Stimulated activated naive CD4-positive, alpha-beta T cell (primary cell): ENCODE data around the gene EMILIN2.
"Not testable (repeated sequence)": the region's sequence is repeated elsewhere in the genome, so short reads cannot be mapped to it uniquely, and the experiment has no call there.

Experiments used
- DNase-seq, 6 experiments: peaks; one replicate each; lab custom pipeline; 2025; lab: John Stamatoyannopoulos, UW

EMILIN2 gene

DNA sequence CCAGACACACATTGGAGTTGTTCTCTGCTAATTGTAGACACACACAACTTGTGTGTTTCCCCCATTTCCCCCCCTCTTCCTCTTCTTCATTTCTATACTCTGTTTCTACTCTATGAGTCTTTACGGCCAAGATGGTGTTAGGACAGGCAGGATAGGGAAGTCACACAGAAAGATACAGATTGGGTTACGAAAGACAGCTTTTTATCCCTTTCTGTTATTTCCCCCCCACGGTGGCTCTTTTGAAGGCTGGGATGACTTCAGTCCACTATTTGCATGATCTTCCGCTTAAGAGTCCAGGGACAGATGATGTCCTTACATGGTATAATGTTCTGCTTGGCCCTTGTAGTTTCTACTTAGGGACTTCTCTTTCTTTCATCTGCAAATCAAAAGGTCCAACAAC lies 1.6 kb upstream of the EMILIN2 start:
- no peak for DNase-seq

- no peak for DNase-seq
These were observed 776 bp downstream of the EMILIN2 start for GRCh38 chr18:2847317-2848246.

- DNase-seq: no peak
These were observed 1.7 kb downstream of the EMILIN2 start for GRCh38 chr18:2848247-2849246.

DNA sequence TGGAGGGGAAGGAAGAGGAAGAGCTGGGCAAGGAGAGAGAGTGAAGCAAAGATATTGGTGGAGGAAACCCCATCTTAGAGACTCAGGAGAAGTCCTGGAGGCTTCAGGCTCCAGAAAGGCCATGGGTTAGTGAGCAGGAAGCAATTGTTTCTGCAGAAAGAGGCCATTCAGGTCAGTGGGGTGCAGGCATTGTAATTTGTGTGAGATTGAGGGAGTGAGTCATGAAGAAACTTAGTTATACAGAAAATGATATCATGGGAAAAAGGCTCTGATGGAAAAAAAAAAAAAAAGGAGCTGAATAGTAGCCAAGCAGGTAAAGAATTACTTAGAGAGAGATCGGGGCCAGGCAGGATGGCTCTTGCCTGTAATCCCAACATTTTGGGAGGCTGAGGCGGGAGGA lies 4.0 kb downstream of the EMILIN2 start:
- DNase-seq: no peak

DNA sequence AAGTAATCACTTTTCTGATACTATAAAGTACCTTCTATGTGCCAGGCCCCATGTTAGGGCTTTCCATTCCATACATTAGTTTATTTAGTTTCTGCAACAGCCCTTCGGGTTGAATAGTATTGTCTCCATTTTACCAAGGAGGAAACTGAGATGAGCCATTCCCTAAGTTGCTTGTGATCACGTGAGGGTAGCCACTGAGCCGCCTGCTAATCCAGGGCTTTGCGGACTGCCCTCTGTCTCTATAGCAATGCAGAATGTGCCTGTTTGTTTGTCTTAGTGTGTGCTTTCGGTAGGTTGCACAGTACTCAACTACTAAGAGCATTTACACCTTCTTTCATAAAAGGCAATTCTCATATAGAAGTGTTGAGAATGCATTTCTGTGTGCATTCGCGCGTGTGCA lies 5.0 kb downstream of the EMILIN2 start:
- no peak for DNase-seq

GRCh38 chr18:2852460-2852859 lies 5.7 kb downstream of the EMILIN2 start:
- DNase-seq: not testable (repeated sequence)

- DNase-seq: no peak
These were observed 6.5 kb downstream of the EMILIN2 start for GRCh38 chr18:2853173-2853925.

DNA sequence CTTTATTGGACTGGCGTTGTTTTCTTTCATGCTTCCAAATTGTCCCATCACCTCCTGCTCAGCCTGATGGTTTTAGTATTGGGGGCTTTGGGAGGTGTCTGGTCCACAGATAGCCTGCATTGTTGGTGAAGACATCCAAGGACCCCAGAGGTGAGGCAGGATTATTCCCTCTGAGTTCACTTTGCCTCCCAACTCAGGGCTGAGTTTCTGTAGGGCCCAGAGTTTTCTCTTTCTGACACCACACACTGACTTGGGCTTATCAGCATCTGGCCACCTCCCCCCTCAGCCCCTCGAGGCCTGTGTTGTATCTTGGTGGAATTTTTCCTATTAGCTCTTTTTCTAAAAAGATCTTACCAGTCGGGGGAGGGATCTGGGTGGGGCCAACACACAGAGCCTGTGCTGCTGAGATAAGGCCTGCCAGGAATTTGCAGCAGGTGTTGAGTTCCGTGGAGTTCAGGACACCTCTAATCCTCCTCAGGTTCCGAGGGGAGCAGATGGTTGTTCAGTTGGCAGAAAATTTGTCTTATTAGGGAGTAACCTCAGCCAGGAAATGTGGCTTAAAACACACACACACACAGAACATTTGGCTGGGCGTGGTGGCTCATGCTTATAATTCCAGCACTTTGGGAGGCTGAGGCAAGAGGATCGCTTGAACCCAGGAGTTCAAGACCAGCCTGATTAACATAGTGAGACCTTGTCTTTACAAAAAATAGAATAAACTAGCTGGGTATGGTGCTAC lies 7.3 kb downstream of the EMILIN2 start:
- DNase-seq: no peak

DNA sequence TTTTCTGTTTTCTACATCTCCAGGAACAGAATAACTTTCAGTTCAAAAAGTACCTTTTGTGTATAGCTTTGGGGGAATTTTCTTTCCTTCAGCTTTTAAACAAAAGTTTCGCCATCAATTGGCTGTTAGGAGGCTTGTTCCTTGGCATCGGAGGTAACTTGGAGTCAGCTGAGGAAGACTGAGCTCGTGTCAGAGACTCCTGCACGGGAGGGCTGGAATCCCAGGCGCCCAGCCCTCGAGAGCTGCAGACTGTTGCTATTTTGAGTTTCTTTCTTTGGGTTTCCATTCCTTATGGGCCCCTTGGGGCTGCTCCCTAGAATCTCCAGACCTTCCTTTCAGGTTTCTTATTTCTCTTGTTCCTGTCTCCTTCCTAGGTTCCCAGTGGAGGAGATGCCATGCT lies 8.1 kb downstream of the EMILIN2 start:
- DNase-seq: no peak

DNA sequence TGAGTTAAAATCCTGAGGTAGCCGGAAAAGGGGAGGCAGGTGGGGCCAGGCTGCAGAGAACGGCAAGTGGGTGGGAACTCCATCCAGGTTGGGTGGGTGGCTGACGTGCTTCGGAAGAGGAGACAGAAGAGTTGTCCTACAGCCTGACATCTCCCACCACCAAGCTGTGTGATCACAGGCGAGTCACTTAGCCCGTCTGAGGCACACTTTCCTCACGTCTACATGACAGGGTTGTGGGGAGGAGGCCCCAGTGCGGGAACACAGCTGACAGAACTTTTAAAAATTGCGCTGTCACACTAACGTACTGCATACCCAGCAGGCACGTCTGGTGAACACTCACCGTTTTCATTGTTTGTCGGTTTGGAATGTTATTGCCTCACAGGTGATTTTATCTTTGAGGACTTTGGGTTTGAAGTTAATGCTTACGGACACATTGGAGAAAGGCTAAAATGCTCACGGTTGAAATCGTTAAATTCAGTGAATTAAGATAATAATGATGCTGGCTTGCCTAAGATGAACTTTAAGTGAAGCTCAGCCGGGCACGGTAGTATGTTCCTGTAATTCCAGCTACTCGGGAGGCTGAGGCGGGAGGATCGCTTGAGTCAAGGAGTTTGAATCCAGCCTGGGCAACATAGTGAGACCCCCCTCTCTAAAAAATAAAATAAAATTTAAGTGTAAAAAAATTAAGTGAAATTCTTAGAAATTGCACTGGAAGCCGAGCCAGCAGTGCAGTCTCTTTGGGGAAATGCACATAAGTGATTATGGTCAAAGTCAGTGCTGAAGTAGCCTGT lies 8.9 kb downstream of the EMILIN2 start:
- no peak for DNase-seq

DNA sequence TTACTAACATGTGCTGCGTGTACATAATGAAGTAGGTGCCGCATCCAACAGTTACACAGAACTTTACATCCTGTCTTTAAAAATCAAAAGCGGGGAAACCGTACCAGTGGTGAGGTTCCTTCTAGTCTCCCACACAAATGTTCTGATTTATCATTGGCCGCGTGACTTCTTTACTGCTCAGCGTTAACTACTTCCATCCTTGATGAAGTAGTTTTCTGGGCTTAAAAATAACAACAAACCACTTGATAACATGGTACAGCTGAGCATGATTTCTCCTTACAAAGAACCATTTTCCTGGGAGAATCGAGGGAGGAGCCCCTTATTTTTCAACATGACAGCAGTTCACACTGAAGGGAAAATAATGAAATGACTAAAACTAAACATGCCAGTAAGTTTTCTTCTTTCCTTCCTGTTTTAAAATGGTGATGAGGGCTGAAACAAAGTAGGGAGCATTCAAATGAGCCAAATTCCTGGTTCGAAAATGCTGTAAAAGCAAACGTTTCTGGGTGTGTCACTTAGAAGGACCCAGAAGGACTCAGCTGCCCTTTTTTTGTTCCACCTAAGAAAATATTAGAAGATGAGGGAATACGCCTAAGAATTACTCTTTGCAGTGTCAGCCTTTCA lies 9.9 kb downstream of the EMILIN2 start:
- DNase-seq: no peak

DNA sequence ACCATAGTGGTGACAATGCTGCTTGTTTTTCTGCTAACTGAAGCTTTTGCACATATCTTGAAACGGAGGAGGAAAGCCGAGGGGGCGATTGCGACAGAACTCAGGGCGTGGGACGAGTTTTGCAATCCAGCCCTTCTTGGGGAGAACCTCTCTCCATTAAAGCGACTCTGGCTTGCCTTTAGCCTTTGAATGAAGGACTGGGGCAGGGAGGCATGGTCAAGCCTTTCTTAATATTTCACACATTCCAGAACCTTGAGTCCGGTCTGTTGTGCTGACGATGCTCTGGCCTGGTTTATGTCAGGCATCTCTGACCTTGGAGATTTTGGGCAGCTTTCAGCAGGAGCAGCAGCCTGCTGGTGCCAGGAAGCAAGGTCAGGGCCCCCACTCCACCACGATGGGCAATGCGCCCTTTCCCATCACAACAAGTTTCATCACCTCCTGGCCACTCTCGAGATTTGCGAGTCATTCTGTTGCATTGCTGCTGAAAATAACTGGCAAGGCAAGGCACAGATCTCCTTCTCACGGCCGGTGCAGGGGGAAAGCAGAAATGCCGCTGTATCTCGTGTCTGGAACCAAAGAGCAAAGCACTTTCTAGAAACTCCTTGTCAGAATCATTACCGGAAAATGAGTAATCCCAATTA lies 10.8 kb downstream of the EMILIN2 start:
- DNase-seq: no peak

- not testable (repeated sequence) for DNase-seq
These were observed 13.6 kb downstream of the EMILIN2 start for GRCh38 chr18:2860397-2860796.

DNA sequence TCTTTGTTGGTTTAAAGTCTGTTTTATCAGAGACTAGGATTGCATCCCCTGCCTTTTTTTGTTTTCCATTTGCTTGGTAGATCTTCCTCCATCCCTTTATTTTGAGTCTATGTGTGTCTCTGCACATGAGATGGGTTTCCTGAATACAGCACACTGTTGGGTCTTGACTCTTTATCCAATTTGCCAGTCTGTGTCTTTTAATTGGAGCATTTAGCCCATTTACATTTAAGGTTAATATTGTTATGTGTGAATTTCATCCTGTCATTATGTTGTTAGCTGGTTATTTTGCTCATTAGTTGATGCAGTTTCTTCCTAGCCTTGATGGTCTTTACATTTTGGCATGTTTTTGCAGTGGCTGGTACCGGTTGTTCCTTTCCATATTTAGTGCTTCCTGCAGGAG lies 17.2 kb downstream of the EMILIN2 start:
- DNase-seq: not testable (repeated sequence)

GRCh38 chr18:2866465-2866864 lies 19.7 kb downstream of the EMILIN2 start:
- not testable (repeated sequence) for DNase-seq

DNA sequence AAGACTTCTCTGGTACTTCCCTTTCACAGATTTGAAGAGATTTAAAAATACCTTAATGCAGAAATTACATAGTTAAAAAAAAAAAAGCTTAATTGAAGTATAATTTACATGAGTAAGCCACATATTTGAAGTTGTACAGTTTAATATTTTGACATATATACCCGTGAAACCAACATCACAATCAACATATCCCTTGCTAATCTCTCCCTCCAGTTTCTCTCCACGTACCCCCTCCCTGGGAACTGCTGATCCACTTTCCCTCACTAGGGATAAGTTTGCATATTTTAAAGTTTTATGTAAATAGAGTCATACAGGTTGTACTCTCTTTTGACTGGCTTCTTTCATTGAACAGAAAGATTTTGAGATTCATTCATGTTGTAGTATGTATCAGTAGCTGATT lies 22.4 kb downstream of the EMILIN2 start:
- DNase-seq: no peak

DNA sequence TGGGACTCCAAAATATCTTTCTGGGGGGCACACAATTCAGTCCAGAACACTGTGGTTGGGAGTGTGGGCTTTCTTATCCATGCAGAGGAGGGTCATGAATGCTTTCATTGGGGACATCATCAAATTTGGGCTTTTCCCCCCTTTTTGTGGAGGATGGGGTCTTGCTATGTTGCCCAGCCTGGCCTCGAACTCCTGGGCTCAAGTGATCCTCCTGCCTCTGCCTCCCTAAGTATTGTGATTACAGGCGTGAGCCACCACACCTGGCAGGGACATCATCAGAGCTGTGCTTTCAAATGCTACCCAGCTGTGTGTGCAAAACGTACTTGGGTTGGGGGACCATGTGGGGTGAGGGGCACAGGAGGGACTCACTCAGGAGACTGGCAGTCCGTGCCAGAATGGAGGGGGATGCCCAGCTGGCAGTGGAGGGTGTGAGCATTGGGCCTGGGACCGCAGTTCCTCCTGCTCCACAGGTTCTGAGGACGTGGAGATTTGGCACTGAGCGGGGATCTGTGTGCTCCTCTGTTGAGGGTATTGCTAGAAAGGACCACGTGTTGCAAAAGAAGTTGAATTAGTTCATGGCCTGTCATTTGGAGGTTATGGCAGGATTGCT lies 24.4 kb downstream of the EMILIN2 start:
- DNase-seq: no peak

GRCh38 chr18:2872095-2872494 lies 25.3 kb downstream of the EMILIN2 start:
- no peak for DNase-seq

DNA sequence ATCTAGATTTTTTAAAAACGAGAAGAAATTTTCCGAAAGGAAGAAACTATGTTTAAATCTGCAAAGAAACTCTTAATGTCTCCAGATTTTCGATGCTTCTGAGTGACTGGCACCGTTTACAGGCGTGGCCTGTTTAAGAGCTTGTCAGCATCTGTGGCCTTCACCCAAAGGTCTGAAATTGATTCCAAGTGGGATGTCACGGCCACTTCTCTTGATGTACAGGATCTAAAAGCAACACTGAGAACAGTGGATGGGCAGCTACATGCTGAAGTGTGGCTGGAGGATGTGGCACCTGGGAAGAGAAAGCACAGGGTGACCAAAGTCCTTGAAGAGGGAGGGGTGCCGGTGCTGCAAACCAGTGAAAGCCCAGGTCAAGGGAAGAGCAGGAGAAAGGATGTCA lies 28.0 kb downstream of the EMILIN2 start:
- DNase-seq: no peak
